Neural crest cell (in vitro differentiated cells): Measurements from ENCODE around the gene NLGN1. TPM values are rescaled to one million over a fixed set of nuclear protein-coding genes. Genes with fewer than 3 reads are reported as not detected.

Source experiments
- DNase-seq: peaks from one replicate; pipeline ENCODE4 v3.0.0; 2021; ENCODE audit warnings: low read depth, mixed read lengths, low spot score
- H3K27ac Mint-ChIP-seq: one replicate; pipeline ENCODE4 v1.8.0; 2021; ENCODE audit warnings: mild to moderate bottlenecking, mixed read lengths; ENCODE audit not compliant: unreplicated experiment
- H3K27me3 Mint-ChIP-seq: 2 replicates; pipeline ENCODE4 v1.8.0; 2021; ENCODE audit warnings: low read depth, mild to moderate bottlenecking, mixed read lengths
- H3K36me3 Mint-ChIP-seq: 2 replicates; pipeline ENCODE4 v1.8.0; 2021; ENCODE audit warnings: low read depth, mild to moderate bottlenecking, mixed read lengths
- H3K4me1 Mint-ChIP-seq: 2 replicates; pipeline ENCODE4 v1.8.0; 2021; ENCODE audit warnings: mixed read lengths
- H3K4me3 Mint-ChIP-seq: one replicate; pipeline ENCODE4 v1.8.0; 2021; ENCODE audit warnings: mild to moderate bottlenecking, mixed read lengths
- H3K9me3 Mint-ChIP-seq: 2 replicates; pipeline ENCODE4 v1.8.0; 2021; ENCODE audit warnings: mixed read lengths
- CTCF ChIP-seq: fragments of 200-600 bp; sonication (generic); conservative IDR thresholded peaks from 2 replicates; pipeline ENCODE4 v1.5.0; 2021; ENCODE audit warnings: antibody characterized with exemption, mild to moderate bottlenecking
- total RNA-seq: library from RNA; stranded (reverse); gene quantifications from 2 replicates; pipeline ENCODE4 v1.2.1, GENCODE V29; 2021

The NLGN1 gene
- total RNA-seq, 1 donor from 2014 or later: 20.0 TPM

DNA sequence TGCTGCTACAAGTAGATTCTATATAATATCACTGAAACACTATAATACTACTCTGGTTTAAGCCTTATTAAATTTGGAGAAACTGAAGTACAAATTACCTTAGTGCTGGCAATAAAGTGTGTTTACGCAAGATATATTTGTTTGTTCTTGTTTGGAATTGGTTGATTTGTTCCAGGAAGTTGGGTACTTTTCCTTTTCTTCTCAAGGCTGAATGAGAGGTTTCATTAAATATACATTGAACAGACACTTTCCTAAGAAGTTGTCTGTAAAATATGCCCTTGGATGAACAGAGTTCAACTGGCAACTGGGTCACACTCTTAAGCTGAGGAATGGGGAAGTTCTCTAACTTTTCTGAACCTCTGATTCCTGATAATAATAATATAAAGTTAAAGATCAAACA, 919.5 kb downstream of the NLGN1 start:
- TF ChIP-seq CTCF: no peak
- Mint-ChIP-seq H3K27me3 (no peaks in the 10 kb centered on the region), H3K4me1 (no peaks in the 10 kb centered on the region), H3K9me3 (peaks cover 17% of the 10 kb centered on the region), H3K27ac (no peak overlapping the region), H3K4me3 (no peak overlapping the region), H3K36me3 (peaks cover 8% of the 10 kb centered on the region)
- no peak for DNase-seq

DNA sequence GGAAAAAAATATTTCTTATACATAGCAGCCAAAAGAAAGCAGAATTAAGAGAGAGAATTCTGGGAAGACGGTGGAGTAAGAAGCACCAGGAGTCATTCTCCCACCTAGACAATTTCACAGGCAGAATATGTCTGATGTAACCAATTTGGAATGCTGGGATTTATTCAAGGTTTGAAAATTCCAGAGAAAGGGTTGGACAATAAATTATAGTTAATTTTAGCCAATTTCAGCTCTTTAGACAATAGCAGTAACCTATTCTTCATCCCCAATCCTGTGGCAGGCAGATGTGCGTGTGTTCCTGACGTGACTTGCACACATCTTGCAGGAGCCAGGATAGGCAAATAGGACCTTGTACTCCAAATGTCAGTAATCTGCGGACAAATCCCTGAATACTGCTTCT, 920.6 kb downstream of the NLGN1 start:
- Mint-ChIP-seq H3K4me3 (no peak overlapping the region), H3K27me3 (no peaks in the 10 kb centered on the region), H3K4me1 (no peaks in the 10 kb centered on the region), H3K36me3 (peaks cover 8% of the 10 kb centered on the region), H3K9me3 (peaks cover 17% of the 10 kb centered on the region), H3K27ac (no peak overlapping the region)
- DNase-seq: no peak
- TF ChIP-seq CTCF: no peak

DNA sequence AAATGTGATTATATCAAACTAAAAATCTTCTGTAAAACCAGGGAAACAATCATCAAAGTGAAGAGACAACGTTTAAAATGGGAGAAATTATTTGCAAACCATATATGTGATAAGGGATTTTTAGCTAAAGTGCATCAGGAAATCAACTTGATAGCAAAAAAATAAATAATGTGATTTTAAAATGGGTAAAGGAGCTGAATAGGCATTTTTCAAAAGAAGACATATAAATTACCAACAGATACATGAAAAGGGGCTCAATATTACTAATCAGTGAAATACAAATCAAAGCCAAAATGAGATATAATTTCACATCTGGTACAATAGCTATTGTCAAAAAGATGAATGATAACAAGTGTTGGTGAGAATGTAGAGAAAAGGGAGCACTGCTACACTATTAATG, 924.0 kb downstream of the NLGN1 start:
- no peak overlapping the region for H3K4me3 Mint-ChIP-seq
- H3K27me3 Mint-ChIP-seq: no peaks in the 10 kb centered on the region
- DNase-seq: no peak
- H3K36me3 Mint-ChIP-seq: peaks cover 8% of the 10 kb centered on the region
- peaks cover 4% of the 10 kb centered on the region for H3K4me1 Mint-ChIP-seq
- TF ChIP-seq CTCF: no peak
- H3K27ac Mint-ChIP-seq: no peak overlapping the region
- peaks cover 17% of the 10 kb centered on the region for H3K9me3 Mint-ChIP-seq

DNA sequence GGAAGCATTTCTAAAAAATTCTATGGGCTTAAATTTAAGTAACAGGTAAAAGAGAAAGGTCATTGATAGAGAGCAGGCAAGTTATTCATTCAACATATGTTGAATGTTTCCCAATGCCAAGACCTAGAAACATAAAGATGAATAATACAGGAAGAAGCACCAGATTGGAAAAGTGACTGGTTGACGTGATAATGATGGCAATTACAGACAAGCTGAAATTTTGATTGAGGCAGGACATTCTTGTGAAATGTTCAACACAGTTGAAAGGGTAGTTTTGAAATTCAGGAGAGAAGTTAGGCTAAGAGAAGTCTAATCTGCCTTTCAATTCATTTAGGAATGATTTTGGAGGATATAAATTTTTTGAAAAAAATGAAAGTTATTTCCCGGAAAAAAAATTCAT, 925.2 kb downstream of the NLGN1 start:
- Mint-ChIP-seq H3K27me3 (no peaks in the 10 kb centered on the region), H3K4me3 (no peak overlapping the region)

GRCh38 chr3:174325171-174325570, 927.6 kb downstream of the NLGN1 start:
- Mint-ChIP-seq H3K9me3 (peaks cover 15% of the 10 kb centered on the region), H3K36me3 (peaks cover 6% of the 10 kb centered on the region), H3K27me3 (no peaks in the 10 kb centered on the region), H3K4me1 (peaks cover 4% of the 10 kb centered on the region), H3K27ac (no peak overlapping the region), H3K4me3 (no peak overlapping the region)
- no peak for DNase-seq
- no peak for TF ChIP-seq CTCF

More for the DNA sequence above, 925.2 kb downstream of the NLGN1 start:
- no peak for TF ChIP-seq CTCF
- no peak for DNase-seq
- H3K27ac Mint-ChIP-seq: no peak overlapping the region
- H3K4me1 Mint-ChIP-seq: peaks cover 4% of the 10 kb centered on the region
- peaks cover 17% of the 10 kb centered on the region for H3K9me3 Mint-ChIP-seq
- H3K36me3 Mint-ChIP-seq: peaks cover 8% of the 10 kb centered on the region
